HEK293T (cell line): ENCODE measurements around the gene IGSF21.

Source experiments
- ARNT ChIP-seq: fragments of 450-650 bp; IDR thresholded peaks from 2 replicates; pipeline ENCODE4 v1.6.1; 2017; ENCODE audit warnings: mild to moderate bottlenecking
- BHLHE40 ChIP-seq: fragments of 450-650 bp; IDR thresholded peaks from 2 replicates; pipeline ENCODE4 v1.6.1; 2016; ENCODE audit warnings: mild to moderate bottlenecking, moderate library complexity, borderline replicate concordance
- ELF4 ChIP-seq: fragments of 450-650 bp; IDR thresholded peaks from 2 replicates; pipeline ENCODE4 v1.6.1; 2017; ENCODE audit warnings: antibody characterized with exemption
- FOXK2 ChIP-seq: fragments of 450-650 bp; IDR thresholded peaks from 2 replicates; pipeline ENCODE4 v1.6.1; 2016; ENCODE audit warnings: mild to moderate bottlenecking
- FOXM1 ChIP-seq: fragments of 450-650 bp; IDR thresholded peaks from 2 replicates; pipeline ENCODE4 v1.6.1; 2017; ENCODE audit warnings: mild to moderate bottlenecking, borderline replicate concordance
- HDGF ChIP-seq: fragments of 450-650 bp; IDR thresholded peaks from 2 replicates; pipeline ENCODE4 v1.6.1; 2017; ENCODE audit warnings: antibody characterized with exemption, borderline replicate concordance
- LEF1 ChIP-seq: fragments of 450-650 bp; IDR thresholded peaks from 2 replicates; pipeline ENCODE4 v1.6.1; 2017; ENCODE audit warnings: mild to moderate bottlenecking, borderline replicate concordance
- NFRKB ChIP-seq: fragments of 450-650 bp; IDR thresholded peaks from 2 replicates; pipeline ENCODE4 v1.6.1; 2016; ENCODE audit warnings: mild to moderate bottlenecking, moderate library complexity
- SP1 ChIP-seq: fragments of 450-650 bp; IDR thresholded peaks from 2 replicates; pipeline ENCODE4 v1.6.1; 2017
- SUZ12 ChIP-seq: fragments of 450-650 bp; IDR thresholded peaks from 2 replicates; pipeline ENCODE4 v1.6.1; 2016; ENCODE audit warnings: mild to moderate bottlenecking
- TARDBP ChIP-seq: fragments of 450-650 bp; IDR thresholded peaks from 2 replicates; pipeline ENCODE4 v1.6.1; 2016
- ZNF384 ChIP-seq: fragments of 450-650 bp; IDR thresholded peaks from 2 replicates; pipeline ENCODE4 v1.6.1; 2016
- TF ChIP-seq, protein P1 (sequence below): fragments of 450-650 bp; IDR thresholded peaks from 2 replicates; pipeline ENCODE4 v1.6.1; 2016

DNA sequence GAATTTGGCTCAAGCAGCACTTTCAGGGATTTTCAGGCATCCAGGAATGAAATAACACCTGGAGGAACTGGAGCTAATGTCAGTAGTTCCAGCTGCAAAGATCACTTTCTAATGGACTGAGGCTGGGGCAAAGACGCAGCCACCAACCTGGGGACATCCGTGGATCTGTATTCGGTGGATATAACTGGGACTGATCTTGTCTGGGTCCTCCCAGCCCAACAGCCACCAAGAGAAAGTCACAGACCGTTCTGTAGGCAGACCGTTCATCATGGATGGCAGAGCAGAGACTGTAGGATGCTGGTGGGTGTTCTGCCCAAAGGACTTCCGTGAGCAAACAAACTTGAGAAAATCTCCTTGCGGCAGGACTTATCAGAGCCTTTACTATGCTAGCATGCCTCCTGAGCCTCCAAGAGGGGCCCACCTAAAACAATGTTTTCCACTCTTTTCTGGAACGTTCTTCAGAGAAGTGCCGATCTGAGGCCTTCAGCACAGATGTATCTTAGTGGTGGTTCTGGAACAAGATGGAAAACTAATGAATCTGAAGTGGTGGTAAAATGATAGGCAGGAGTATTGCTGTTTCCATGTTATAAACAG, 287.1 kb downstream of the IGSF21 start:
- TF ChIP-seq FOXK2, result no peak
- no peak for TF ChIP-seq BHLHE40
- TF ChIP-seq ELF4, result no peak
- no peak for TF ChIP-seq FOXM1
- no peak for TF ChIP-seq NFRKB
- no peak for TF ChIP-seq SP1
- TF ChIP-seq, protein P1, sequence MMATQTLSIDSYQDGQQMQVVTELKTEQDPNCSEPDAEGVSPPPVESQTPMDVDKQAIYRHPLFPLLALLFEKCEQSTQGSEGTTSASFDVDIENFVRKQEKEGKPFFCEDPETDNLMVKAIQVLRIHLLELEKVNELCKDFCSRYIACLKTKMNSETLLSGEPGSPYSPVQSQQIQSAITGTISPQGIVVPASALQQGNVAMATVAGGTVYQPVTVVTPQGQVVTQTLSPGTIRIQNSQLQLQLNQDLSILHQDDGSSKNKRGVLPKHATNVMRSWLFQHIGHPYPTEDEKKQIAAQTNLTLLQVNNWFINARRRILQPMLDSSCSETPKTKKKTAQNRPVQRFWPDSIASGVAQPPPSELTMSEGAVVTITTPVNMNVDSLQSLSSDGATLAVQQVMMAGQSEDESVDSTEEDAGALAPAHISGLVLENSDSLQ, result no peak
- no peak for TF ChIP-seq TARDBP
- no peak for TF ChIP-seq ARNT
- no peak for TF ChIP-seq HDGF
- TF ChIP-seq ZNF384, result no peak
- TF ChIP-seq SUZ12, result no peak
- TF ChIP-seq LEF1, result no peak
